ENCODE measurements around the gene KCNT1. TPM values are rescaled to one million over a fixed set of nuclear protein-coding genes. Genes with fewer than 3 reads are reported as not detected.

KCNT1 gene
- total RNA-seq, 1 donor from 2014 or later: not detected

DNA sequence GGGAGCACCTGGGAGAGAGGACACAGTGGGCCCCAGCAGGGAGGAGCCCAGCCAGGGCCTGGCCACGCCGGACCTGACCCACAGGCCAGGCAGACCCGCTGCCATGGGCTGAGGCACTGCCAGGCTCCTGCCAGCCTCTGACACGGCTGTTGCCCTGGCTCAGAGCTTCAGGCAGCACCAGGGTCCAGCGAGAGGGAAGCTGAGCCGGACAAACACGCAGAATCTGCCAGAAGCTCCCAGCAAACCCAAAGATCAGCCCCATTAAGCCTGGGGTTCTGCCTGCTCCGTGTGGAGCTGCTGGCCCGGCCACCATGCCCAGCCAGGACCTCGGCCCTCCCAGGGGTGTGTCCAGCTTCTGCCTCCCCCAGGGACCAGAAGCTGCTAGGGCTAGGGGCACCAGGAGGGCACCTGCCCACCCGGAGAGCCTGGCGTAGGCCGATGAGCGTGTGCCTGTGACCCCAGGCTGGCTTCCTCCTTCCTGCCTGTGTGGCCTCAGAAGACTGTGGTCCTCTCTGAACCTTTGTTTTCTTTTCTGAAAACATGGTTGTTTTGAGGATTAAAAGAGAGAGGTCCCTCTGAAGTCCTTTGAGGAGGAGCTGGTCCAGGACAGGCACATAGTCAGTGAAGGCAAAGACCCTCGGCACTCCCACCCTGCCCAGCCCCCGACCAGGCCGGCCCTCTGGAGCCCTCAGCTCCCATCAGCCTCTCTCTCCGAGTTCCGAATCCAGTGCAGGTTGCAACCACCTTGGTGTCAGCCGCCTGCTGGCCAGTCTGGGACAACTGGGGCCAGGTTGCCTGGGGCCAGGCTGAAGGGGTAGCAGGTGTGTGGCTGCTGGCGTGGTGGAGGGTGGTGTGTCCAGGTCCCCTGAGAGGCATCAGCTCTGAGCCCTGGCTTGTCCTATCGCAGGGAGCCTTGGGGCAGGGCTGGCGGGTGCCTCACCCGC lies 39.6 kb downstream of the KCNT1 start:
- FAIRE-seq (no peak), DNase-seq (ENCODE audit: low read depth) (no peak)
- no peaks in the 10 kb centered on the region for H3K27me3 ChIP-seq (ENCODE audit: control insufficient read depth, insufficient read depth, low read length)
- no peaks in the 10 kb centered on the region for H3K36me3 ChIP-seq (ENCODE audit: control insufficient read depth, insufficient read depth, low read length)
- no peak overlapping the region for H3K4me3 ChIP-seq (ENCODE audit: low read depth, low read length)
- TF ChIP-seq, protein P1, sequence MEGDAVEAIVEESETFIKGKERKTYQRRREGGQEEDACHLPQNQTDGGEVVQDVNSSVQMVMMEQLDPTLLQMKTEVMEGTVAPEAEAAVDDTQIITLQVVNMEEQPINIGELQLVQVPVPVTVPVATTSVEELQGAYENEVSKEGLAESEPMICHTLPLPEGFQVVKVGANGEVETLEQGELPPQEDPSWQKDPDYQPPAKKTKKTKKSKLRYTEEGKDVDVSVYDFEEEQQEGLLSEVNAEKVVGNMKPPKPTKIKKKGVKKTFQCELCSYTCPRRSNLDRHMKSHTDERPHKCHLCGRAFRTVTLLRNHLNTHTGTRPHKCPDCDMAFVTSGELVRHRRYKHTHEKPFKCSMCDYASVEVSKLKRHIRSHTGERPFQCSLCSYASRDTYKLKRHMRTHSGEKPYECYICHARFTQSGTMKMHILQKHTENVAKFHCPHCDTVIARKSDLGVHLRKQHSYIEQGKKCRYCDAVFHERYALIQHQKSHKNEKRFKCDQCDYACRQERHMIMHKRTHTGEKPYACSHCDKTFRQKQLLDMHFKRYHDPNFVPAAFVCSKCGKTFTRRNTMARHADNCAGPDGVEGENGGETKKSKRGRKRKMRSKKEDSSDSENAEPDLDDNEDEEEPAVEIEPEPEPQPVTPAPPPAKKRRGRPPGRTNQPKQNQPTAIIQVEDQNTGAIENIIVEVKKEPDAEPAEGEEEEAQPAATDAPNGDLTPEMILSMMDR (IDR thresholded peaks at IDR 0.05; ENCODE audit: insufficient read depth, low read length, severe bottlenecking): no peak

DNA sequence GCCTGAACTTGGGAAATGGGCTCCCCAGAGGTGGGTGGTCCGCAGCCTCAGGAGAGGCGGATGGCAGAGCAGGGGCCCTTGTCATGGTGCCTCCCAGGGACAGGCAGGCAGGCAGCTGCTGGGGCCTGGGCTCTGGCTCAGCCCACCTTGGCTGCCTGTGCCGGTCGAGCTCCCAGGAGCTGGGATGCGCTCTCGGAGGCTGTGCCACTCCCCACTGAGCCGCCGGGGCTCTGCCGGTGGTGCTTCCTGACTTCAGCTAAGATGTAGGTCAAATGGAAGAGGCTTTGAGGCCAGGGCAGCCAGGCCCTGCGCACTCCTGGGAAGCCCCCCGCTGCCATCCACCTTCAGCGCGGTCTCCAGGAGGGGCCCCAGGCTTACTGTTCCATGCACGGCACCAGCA lies 41.0 kb downstream of the KCNT1 start:
- Histone ChIP-seq H3K4me3 (ENCODE audit: low read depth, low read length) (no peak overlapping the region), H3K27me3 (ENCODE audit: control insufficient read depth, insufficient read depth, low read length) (no peaks in the 10 kb centered on the region), H3K36me3 (ENCODE audit: control insufficient read depth, insufficient read depth, low read length) (no peaks in the 10 kb centered on the region)
- TF ChIP-seq, protein P1 (IDR thresholded peaks at IDR 0.05; ENCODE audit: insufficient read depth, low read length, severe bottlenecking): no peak
- FAIRE-seq (no peak), DNase-seq (ENCODE audit: low read depth) (no peak)

DNA sequence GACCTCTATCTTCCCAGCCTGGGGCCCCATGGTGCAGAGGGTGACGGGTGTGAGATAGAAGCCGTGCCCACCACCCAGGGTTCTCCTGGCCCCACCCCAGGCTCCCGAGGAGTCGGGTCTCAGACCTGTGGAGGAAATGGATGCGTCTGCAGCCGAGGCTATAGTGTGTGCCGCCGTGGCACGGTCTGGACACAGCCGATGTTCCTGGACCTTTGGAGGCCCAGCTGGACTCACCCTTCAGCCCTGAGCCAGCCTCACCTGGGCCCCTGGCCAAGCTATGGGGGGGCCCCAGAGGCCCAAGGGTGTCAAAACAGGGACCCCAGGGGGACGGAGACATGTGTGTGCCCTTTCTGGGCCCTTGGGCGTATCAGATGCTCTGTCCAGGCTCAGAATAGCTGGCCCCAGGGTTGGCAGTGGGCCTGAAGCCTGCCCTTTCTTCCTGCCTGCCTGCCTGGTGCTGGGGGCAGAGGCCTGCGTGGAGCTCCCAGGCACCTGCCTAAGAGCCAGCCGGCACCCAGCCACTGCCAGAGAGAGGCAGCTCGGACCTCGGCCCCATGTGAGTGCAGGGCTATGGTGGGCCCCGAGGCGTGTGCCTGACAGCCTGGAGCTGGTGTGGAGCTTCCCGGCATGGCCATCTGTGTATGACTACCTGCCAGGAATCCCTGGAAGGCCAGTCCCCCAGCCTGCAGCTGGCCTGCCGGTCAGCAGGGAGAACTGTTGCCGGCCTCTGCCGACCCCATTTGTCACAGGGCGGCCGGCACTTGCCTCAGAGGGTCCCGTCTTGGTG lies 41.8 kb downstream of the KCNT1 start:
- FAIRE-seq (no peak), DNase-seq (ENCODE audit: low read depth) (no peak)
- no peaks in the 10 kb centered on the region for H3K27me3 ChIP-seq (ENCODE audit: control insufficient read depth, insufficient read depth, low read length)
- no peak overlapping the region for H3K4me3 ChIP-seq (ENCODE audit: low read depth, low read length)
- TF ChIP-seq, protein P1 (IDR thresholded peaks at IDR 0.05; ENCODE audit: insufficient read depth, low read length, severe bottlenecking): no peak
- H3K36me3 ChIP-seq (ENCODE audit: control insufficient read depth, insufficient read depth, low read length): no peaks in the 10 kb centered on the region

DNA sequence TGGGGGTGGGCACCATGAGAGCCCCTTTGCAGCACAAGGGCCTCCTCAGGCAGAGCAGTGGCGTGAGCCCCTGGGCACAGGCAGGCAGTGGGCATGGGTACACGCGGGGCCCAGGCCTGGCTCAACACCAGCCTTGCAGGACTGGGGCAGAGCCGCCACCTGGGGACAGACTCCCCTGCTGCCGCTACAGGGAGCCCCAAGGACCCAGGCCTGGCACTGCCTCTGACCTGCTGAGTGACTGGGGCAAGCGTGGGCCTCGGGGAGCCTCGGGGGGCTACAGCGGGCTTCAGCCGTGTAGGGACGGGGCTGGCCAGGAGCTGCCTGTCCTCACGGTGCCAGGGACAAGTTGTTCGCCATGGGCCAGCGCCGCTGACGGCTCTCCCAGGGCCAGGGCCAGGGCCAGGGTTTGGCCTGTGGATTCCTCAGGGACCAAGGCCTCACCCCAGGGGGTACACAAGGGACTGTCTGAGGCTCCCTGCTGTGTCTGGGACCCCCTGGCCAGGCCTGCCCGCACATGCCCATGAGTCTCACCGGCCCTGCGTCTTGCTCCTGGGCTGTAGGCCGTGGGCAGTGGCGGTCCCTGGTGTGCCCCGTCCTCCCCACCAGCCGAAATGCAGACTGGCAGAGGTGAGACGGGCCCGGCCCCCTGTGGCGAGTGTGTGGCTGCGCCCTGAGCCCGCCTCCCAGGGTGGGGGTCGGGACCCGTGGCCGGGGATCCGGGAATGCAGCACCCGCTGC lies 42.5 kb downstream of the KCNT1 start:
- TF ChIP-seq, protein P1 (IDR thresholded peaks at IDR 0.05; ENCODE audit: insufficient read depth, low read length, severe bottlenecking): no peak
- no peaks in the 10 kb centered on the region for H3K27me3 ChIP-seq (ENCODE audit: control insufficient read depth, insufficient read depth, low read length)
- no peak for DNase-seq (ENCODE audit: low read depth)
- no peak overlapping the region for H3K4me3 ChIP-seq (ENCODE audit: low read depth, low read length)
- no peaks in the 10 kb centered on the region for H3K36me3 ChIP-seq (ENCODE audit: control insufficient read depth, insufficient read depth, low read length)
- no peak for FAIRE-seq

DNA sequence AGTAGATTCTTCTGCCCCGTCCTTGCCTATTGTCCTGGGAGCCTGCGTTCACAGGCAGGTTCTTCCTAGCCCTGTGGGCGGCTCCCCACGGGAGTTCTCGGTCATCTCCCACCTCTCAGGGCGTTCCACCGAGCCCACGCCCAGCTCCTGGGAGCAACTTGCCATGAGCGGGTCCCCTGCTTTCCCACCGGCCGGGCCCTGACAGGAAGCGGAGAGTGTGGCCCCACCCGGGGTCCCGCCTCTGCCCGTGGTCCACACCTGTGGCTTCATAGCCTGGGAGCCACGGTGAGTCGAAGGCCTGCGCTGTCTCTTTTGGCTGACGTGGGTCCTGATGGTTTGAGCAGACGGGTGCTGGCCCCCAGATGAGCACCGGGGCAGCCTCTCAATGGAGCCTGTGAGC lies 43.2 kb downstream of the KCNT1 start:
- no peak for FAIRE-seq
- no peaks in the 10 kb centered on the region for H3K27me3 ChIP-seq (ENCODE audit: control insufficient read depth, insufficient read depth, low read length)
- TF ChIP-seq, protein P1 (IDR thresholded peaks at IDR 0.05; ENCODE audit: insufficient read depth, low read length, severe bottlenecking): no peak

More for the DNA sequence above, 43.2 kb downstream of the KCNT1 start:
- Histone ChIP-seq H3K36me3 (ENCODE audit: control insufficient read depth, insufficient read depth, low read length) (no peaks in the 10 kb centered on the region), H3K4me3 (ENCODE audit: low read depth, low read length) (no peak overlapping the region)
- DNase-seq (ENCODE audit: low read depth): no peak

All from bronchial epithelial cell (primary cell).